HS-27A (cell line): ENCODE results near the gene PM20D2.
A peak's percentile ranks its signal among the peaks of the same experiment; 100 is the strongest.
"Not testable (repeated sequence)": the region's sequence is repeated elsewhere in the genome, so short reads cannot be mapped to it uniquely, and the experiment has no call there.

ENCODE experiments used
- DNase-seq: peaks from one replicate; pipeline ENCODE4 v3.0.0-alpha.2; 2012; ENCODE audit warnings: low read depth, missing footprints

Gene PM20D2, protein sequence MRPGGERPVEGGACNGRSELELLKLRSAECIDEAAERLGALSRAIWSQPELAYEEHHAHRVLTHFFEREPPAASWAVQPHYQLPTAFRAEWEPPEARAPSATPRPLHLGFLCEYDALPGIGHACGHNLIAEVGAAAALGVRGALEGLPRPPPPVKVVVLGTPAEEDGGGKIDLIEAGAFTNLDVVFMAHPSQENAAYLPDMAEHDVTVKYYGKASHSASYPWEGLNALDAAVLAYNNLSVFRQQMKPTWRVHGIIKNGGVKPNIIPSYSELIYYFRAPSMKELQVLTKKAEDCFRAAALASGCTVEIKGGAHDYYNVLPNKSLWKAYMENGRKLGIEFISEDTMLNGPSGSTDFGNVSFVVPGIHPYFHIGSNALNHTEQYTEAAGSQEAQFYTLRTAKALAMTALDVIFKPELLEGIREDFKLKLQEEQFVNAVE

DNA sequence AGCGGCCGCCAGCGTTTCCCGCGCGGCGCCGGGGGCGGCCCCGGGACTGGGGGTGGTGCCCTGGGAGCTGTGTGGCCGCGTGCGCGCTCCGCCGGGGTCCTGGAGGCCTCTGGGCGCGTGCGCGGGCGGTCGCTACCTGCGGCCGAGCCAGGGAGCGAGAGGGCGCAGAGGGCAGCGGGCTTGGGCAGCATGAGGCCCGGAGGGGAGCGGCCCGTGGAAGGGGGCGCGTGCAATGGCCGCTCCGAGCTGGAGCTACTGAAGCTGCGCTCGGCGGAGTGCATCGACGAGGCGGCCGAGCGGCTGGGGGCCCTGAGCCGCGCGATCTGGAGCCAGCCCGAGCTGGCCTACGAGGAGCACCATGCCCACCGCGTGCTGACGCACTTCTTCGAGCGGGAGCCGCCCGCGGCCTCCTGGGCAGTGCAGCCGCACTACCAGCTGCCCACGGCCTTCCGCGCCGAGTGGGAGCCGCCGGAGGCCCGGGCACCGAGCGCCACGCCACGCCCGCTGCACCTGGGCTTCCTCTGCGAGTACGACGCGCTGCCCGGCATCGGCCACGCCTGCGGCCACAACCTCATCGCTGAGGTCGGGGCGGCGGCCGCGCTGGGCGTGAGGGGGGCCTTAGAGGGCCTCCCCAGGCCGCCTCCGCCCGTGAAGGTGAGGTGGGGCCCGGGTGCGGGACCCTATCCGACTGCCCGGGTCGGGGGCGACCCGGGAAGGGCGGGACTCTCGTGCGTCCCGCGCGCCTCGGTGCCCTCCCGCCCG lies at the start of gene PM20D2:
Gene PM20D2, plus strand, starts transcription at position 100 of the 762 bp plus-strand sequence. Its CDS starts 90 bp downstream, at position 190.
- DNase-seq: peak; percentile 19

DNA sequence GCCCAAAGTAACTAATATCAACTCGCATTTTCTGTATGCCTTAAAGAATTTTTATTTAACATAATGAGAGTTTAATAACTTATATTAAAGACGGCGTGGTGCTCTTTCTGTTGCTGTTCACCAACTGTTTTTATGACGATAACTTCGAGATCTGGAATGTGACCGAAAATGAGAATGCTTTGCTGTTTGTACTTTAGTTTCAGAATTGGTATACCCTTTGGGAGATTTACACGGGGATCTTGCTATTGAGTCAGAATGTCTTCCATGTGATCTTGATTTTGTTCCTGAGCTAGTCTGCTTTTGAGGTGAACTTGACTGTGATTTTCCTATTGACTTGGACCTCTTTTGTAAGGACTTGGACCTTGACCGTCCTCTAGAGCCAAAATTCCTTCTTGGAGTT lies 47.4 kb upstream of the PM20D2 start:
- DNase-seq: no peak

DNA sequence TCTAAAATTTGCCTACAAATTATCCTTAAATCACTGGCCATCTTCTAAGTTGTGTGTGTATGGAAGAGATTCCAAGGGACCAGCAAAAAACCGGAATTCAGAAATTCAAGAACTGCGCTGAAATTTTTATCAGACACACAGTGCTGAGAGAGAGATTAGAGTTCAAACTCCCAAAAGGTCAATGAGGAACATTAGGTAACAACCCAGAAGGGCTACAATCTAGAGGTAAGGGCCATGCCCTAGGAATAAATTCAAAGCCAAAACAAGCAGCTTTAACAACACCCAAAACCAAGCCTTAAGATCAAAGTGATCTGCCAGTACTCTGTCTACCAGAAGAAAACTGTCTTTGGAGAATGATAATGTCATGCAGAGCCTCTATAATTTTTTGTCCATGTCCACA lies 45.7 kb upstream of the PM20D2 start:
- no peak for DNase-seq

DNA sequence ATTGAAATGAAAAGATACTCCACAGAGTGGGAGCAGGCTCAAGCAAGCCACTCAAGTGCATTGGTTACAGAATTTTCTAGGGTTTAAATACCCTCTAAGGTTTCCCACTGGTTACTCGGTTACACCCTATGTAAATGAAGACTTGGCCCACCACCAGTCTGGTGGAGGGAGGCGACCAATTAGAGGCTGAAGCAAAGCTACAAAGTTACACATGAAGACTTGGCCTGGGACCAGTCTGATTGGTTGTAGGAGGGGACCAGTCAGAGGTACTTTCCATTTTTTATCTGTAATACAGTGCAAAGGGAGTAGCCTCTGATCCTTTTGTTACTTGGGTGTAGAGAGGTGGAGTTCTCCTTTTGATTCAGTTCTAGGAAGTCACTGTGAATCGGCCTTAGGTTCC lies 35.6 kb upstream of the PM20D2 start:
- DNase-seq: no peak

DNA sequence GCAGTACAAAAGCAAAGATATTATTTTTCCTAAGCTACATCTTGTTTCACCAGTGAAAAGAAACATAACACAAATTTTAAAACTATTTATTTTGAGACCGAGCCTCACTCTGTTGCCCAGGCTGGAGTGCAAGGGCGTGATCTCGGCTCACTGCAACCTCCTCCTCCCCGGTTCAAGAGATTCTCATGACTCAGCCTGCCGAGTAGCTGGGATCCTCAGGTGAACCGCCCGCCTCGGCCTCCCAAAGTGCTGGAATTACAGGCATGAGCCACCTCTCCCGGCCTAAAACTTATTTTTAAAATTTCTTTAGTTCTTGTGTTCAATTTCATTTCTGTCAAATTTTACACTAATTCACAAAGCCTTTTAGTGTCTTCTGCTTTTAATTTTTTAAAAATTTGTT lies 33.9 kb upstream of the PM20D2 start:
- no peak for DNase-seq

DNA sequence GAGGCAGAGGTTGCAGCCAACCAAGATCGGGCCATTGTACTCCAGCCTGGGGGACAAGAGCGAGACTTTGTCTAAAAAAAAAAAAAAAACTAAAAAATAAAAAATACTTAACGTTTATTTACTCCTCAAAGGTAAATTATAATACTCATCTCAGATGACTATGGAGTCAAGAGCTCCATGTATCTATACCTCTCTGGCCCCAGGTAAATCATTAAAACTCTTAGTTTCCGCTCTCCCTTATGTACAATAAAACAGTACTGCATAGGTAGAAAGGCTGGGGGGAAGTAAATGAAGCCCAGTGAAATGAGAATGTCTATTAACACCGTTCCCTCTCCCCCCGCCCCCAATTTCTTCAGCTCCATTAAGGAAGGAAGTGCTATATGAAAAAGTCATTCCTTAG lies 29.2 kb upstream of the PM20D2 start:
- DNase-seq: no peak

DNA sequence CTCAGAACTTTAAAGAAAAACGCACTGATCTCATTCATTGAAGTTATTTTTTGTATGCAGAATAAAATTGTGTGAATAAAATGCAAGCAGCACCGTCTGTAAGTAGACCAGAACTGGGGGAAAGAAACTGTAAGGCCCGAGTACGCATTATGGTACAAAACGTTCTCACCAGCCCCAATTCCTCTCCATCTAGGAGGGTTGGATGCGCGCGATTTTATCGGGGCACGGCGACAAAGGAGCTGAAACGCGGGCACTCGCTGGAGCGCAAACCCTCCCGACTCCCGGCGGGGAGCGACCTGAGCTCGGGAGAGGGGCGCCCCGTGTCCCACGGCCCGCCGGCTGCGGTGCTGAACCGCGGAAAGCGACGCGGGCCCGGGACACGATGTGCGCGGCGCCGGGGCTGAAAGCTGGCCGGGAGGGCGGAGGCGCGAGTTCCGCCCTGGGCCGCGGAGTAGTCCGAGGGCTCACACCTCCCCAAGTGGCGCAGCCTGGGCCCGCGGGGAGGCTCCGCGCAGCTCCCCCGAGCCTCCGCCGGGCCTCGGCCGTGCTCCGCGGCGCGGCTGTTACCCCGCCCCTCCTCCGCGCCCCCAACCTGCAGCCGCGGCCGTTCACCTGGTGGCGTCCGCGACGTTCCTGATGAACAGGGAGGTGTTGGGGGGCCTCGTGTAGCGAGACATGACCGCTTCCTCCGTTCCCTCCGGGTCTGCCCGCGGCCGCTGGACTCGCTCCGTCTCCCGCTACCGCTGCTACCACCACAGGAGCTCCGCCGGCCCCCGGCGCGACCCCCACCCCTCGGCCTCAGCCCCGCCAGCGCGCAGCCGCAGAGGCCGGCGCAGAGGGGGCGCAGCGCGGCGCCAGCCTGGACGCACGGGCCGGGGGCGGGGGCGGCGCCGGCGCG lies 28.4 kb upstream of the PM20D2 start, which contains the start of gene SRSF12:
Gene SRSF12, minus strand, starts transcription at position 861 of the 898 bp plus-strand sequence. Its CDS starts 184 bp downstream, at position 677.
- DNase-seq: no peak

DNA sequence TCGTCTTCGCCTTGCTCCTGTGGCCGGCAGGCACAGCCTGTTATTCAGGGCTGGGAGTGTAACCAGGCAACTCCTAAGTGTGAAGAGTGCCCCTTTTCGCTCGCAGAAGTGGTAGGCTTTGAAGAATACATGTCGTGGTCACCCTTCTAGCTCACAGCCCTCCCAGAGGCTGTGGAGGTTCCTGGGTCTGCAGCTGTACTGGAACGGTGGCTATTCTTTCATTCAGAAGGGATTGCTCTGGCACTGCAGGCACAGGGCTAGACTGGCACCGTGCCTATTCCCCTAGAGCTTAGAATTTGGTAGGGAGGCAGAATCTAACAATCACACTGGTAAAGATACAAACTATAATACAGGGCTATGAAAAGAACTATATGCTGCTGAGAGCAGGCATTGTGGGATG lies 26.9 kb upstream of the PM20D2 start:
- no peak for DNase-seq

DNA sequence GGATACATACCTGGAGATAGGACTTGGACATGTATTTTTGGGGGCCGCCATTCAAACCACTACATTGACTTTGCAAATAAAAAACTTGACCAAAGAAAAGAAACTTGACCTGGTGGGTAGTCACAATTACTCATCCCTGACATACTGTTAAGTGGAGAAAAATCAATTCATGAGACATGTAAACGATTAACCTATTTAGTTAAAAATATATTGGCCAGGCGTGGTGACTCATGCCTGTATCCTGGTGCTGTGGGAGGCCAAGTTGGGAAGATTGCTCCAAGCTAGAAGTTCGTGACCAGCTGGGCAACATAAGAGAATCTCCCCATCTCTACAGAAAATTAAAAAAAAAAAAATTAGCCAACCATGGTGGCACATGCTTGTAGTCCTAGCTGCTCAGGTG lies 25.5 kb upstream of the PM20D2 start:
- no peak for DNase-seq

DNA sequence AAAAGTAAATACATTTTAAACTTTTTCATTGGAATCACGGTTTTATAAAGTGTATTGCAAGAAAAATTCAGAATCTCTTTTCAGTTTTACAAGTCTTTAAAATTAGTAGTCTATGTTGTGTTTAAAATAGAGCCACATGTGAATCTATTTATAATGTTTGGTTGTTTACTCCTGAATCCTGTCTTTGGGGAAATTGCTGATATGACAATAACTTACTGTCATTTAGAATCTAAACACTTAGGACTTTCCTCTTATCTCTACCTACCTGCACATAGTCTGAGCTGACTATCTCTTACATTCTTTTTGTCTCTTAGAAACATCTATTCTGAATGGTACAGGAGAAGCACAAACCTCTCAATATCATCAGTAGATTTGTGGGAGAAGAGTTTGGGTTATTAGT lies 23.9 kb upstream of the PM20D2 start:
- DNase-seq: no peak

DNA sequence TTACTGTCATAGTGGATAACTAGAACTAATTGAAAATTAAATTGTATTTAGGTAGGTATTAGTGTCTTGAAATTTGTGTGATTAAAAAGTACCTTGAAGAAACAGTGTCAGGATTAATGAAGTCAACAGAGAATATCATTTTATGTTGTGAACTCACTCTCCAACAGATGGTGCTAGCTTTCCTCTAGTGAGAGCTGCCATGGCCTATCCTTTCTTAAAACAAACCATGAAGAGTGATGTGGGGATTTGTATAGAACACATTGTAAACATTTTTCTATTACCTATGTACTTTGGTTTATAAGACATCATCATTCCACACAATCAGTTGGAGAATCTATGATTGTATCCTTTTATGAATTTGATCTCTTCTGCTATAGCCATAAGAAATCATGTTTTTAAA lies 23.2 kb upstream of the PM20D2 start:
- no peak for DNase-seq

DNA sequence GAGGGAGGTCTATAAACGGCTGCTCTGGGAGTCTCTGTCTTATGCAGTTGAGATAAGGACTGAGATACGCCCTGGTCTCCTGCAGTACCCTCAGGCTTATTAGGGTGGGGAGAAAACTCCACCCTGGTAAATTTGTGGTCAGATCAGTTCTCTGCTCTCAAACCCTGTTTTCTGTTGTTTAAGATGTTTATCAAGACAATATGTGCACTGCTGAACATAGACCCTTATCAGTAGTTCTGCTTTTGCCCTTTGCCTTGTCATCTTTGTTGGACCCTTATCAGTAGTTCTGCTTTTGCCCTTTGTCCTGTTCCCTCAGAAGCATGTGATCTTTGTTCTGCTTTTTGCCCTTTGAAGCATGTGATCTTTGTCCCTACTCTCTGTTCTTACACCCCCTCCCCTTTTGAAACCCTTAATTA lies 17.6 kb upstream of the PM20D2 start:
- DNase-seq: not testable (repeated sequence)

DNA sequence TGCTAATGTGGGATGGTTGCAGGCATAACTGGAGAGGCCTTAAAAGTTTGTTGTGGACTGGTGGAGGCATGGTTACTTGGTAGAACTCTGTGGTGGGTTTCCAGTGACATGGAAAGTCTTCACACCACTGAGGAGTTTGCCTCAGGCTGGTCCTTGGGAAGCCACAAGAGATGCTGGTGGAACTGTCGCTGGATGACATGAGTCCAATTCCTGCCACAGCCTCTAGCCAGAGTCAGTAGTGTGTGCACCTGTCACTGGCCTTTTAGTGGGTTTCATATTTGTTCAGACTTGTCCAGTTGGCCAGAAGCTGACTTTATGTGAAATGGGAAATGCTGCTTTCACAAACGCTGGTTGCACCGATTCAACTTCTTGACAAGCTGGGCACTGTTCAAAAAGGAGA lies 14.3 kb upstream of the PM20D2 start:
- no peak for DNase-seq

DNA sequence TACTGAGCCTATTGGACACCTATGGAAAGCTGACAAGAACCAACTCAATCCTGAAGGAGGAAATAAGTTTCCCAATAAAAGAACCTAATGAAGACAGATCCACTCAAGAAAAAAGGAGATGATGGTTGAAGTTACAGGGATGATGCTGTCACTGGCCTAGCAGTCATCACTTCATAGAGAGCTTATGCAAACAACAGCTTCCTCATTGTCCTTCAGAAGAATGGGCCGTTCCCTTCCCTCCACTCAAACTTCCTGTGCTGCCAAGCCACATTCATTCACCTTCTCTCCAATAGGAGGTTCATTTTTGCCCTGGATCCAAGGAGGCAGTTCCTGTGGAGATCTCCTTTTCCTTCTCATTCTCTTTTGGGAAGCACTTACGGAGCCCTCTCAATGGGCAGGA lies 13.8 kb upstream of the PM20D2 start:
- DNase-seq: no peak

DNA sequence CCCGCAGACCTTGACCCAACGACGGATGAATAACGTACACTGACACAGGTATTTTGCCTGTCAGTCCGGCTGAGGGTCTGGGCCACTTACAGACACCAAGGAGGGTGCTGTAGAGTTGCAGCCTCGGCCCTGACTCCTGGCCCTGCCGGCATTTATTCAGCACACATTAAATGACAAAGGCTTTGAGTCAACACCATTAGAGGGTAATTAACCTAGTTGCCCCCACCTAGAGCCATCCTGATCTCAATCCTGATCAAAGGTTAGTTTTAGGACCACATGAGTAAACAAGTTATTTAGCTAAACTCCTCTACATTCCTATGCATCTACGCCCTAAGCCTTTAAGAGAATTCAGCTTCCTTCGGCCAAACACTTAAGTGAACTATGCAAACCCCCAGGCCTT lies 11.9 kb upstream of the PM20D2 start:
- DNase-seq: no peak

DNA sequence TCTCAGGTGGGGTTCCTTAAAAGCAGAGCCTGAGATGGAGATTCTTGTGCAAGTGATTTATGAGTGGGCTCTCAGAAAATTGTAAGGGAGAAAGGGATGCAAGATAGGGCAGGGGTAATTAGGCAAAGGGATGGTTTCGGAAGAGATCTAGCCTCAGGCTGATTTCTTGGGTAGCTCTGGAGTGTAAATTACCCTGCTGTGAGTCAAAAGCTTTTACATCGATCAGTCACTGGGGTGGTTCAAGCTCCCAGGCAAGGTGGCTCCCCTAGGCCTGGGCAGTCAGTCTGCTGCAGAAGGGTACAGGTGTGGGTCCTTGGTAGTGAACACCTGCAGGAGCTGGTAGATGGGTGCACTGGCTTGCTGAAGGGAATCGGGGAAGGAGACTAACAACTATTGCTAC lies 11.1 kb upstream of the PM20D2 start:
- DNase-seq: no peak

DNA sequence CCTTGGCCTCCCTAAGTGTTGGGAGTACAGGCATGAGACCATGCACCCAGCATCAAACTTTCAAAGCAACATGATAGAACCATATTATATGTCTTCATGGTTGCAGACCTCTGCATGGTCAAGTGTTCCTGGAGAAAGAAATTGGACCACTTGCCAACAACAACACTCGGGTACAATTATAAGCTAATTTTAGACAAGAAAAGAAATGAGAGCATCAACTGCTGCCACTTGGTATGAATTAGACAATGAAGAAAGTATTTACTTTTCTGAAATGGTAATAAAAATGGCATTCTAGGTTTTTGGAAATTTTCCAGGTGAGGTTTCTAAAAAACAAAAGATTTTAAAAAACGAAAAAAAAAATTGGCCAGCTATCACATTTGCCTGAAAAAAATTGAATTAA lies 7.7 kb upstream of the PM20D2 start:
- DNase-seq: no peak

DNA sequence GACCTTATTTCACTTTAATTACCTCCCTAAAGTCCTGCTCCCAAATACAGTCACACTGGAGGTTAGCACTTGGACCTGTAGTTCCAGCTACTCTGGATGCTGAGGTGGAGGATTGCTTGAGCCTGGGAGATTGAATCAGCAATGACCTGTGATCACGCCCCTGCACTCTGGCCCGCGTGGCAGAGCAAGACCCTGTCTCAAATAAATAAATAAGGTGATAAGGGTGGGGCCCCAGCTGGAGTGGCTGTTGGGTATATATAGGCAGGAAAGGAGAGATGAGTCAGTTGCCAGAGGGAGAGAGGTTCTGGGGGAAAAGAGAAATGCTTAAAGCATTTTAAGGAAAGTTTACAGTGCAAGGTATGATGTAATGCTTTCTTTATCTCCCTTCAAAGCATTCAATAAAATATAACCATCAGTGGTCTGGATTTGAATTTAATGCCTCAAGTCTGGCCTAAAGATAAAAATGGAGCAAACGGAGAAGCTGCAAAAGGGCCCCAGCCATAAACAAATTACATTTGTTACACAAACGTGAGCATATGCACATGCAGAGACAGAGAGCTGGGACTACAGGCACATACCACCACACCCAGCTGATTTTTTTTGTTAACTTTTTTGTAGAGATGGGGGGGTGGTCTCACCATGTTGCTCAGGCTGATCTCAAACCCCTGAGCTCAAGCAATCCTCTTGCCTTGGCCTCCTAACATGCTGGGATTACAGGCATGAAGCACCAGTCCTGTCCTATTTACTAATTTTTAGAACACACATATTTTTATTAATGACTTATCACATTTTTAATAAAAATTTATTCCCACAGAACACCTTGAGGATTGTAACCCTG lies 6.1 kb upstream of the PM20D2 start:
- DNase-seq: no peak

DNA sequence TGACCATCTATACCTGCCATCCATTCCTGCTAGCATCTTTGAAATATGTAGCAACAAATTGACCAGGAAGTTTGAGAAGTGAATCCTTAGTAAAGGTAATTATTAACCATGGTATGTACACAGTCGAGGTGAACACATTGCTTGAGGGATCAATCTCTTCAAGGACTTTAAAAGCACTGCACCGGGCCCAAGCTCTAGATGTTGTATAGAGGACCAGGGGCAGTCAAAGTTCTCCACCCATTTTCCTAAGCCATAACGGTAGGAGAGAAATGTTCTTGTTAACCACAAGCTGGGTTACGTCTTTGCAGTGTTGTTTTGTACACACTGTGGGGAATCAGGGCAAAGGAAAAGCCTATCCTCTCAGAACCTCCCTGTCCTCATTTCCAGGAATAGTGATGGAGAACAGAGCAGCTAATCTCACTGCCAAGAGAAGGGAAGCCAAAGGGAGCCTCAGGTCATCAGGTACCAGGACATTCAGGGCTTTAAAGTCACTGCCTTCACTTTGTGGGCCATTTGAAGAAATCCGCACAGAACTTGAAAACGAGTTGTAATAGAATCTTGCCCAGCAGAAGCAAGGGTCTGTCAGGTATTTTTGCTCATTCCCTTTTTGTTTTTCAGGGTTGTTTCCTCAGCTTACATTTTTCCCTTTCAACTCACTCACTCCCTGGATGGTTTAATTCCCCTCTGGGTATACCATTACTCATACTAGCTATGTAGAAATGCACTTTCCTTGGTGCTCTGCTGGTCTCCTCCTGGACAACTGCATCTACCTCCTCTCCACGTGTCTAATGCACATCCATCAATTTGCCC lies 5.3 kb upstream of the PM20D2 start:
- DNase-seq: no peak

DNA sequence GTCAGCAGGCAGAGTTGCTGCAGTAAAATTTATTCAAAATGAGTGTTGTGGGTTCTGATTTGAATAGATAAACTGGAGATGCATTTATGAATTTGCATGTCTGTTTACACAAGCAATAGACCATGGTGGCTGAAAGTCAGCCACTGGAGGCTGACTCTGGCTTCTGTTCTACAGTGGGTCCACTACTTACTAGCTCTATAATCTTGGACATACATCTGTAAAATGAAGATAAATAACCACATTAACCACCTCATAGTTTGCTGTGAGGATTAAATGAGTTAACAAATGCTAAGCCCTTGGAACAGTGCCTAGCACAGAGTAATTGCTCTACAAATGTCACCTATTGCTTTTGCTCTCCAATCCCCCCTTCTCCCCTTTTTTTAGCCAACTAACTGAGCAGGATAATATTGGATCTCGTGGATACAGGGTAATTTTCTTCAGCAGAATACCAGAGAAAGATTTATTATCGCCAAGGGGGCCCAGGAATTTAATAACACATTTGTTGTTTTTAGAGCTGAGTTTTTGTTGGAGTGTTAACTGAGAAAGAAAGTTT lies 1.4 kb upstream of the PM20D2 start:
- DNase-seq: no peak
